Mesenteric fat pad (tissue), 1 donor: ENCODE results near the gene COPZ1. TPM values are rescaled to one million over a fixed set of nuclear protein-coding genes. Genes with fewer than 3 reads are reported as not detected.
A peak's percentile ranks its signal among the peaks of the same experiment; 100 is the strongest.
"Not testable (repeated sequence)": the region's sequence is repeated elsewhere in the genome, so short reads cannot be mapped to it uniquely, and the experiment has no call there.

Source experiments
- DNase-seq: peaks from one replicate; pipeline ENCODE4 v3.0.0-alpha.2; 2020; ENCODE audit warnings: low spot score
- long read RNA-seq: library from polyadenylated mRNA; unstranded; transcript quantifications from one replicate; pipeline ENCODE4 v2.0.0, GENCODE V29; 2020
- total RNA-seq: library from RNA; stranded (reverse); fragmentation: NEBNext Ultra II Directional; extraction: Animal tissue kit (Norgen Biotek cat#: 25700); gene quantifications from one replicate; pipeline ENCODE4 v1.2.1, GENCODE V29; 2021
- donor health status: DM: yes; HTN: yes; CAD: no.

Gene COPZ1, protein sequence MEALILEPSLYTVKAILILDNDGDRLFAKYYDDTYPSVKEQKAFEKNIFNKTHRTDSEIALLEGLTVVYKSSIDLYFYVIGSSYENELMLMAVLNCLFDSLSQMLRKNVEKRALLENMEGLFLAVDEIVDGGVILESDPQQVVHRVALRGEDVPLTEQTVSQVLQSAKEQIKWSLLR
- total RNA-seq = 93.8 TPM
- long read RNA-seq, transcript COPZ1-201 (9 exons, 1,897 nt) = major isoform, 102 of 124 reads
- long read RNA-seq, partial matches to known transcripts = 4 of 124 reads
- long read RNA-seq, other reads (novel, unspliced or antisense) = 14 of 124 reads

DNA sequence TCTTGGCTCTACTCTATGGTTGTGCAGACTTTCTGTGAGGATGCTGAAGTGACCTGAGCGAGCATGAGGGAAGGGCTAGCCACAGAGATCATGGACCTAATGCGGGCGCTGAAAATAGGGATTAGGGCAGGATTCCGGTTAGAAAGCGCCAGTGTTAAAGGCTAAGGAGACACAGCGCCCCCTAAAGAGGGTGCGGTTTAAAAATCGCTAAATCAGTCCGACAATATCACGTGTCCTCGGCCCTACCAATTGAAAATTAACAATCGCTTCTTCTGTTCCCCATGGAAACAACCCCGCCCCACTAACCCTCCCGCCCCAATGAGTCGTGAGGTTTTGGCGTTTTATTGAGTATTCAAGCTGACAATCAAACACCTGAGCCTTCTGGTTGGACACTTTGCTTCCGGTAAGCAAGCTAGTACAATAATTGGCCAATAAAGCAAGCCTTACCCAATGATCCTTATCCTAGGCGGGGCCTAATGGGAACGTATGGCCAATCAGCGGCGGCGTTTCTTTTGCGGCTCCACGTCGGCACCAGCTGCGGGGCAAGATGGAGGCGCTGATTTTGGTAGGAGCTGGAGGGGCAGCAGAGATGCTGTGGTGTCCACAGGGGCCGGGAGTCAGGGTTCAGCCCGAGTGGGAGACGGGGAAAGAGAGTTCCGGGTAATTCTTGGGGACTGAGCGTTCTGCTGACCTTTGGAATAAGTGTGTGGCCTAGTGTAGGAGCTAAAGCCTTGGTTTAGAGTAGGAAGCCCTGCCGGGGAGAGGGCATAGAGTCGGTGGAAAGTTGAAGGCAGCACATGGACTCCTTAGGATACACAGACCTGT is at the start of gene COPZ1:
Gene COPZ1, plus strand, starts transcription at position 515 of the 825 bp plus-strand sequence. Its CDS starts 33 bp downstream, at position 548.
- peak; percentile 95 for DNase-seq

DNA sequence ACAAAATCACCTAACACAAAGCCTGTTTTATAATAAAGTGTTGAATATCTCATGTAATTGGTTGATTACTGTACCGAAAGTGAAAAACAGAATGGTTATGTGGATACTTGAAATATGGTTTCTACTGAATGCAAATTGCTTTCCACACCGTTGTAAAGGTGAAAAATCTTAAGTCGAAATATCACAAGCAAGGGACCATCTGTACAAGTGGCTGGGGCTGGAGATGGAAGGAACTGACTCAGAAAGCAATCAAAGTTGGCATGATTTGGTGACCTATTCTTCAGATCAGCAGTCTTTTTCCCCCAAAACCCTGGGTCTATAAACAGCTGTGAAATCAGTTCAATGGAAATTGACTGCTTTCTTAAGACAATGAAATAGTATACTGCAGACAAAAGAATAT is 48.6 kb upstream of the COPZ1 start:
- DNase-seq = no peak

DNA sequence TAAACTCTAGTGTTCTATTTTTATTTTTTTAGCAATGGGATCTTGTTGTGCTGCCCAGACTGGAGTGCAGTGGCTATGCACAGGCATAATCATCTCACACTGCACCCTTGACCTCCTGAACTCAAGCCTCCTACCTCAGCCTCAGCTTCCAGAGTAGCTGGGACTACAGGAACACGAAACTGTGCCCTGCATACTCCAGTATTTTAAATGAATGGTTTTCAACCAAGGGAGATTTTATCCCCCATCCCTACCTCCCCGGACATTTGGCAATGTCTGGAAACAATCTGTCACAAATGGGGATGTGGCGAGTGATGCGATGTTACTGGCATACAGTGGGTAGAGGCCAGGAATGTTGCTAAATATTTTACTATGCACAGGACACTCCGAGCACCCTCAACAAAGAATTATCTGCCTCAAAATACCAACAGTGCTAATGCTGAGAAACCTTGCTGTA is 47.1 kb upstream of the COPZ1 start:
- no peak for DNase-seq

DNA sequence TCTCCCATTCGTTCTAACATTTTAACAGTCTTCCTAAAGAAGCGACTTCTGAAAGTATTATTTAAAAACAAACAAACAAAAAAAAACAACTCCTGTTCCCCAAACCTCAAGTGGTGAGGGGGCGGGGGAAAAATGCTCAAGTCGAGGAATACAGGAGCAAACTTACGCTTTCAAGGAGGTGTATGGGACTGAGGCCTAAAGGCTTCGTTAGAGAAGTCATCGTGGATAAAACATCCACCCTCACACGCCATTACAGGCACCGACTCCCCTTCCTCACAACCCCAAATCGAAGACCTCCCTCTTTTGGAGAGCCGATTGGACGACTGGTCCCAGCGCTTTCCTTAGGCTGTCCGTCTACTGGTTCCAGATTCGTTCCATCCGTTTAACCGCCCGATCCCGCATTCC is 45.7 kb upstream of the COPZ1 start:
- no peak for DNase-seq

DNA sequence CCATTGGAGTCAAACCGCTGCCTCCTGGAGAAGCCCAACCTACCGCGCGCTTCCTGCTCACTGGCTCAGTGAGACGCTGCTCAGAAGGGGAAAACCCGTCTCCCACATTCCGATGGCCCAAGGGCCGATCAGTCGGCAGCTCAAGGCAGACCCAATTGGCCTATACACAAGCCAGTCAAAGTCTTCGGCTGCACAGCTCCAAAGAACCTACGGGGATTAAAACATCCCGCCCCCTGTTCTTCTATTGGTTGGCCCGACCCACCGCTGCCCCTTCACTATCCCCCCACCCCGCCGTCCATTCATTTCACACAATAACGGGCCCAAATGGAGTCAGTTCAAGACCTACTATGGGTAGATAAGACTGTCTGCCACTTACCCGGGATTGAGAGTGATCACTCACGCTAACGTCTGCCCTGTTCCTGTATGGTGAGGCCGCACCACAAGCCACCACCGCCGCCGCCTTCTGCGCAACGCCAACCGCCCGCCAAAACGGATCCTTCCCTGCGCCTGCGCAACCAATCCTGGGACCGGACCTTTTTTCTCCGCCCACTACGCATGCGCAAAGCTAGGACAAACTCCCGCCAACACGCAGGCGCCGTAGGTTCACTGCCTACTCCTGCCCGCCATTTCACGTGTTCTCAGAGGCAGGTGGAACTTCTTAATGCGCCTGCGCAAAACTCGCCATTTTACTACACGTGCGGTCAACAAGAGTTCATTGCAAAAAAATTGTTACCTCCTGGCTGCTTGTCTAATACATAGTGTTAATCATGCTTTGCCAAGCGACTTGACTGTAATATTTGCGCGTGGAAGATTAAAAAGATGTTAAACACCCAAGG is 45.1 kb upstream of the COPZ1 start, which contains the start of gene CBX5:
Gene CBX5, minus strand, starts transcription at position 491 of the 836 bp plus-strand sequence. CDS start 22,472 bp downstream, outside the sequence.
- peak; percentile 100 for DNase-seq

DNA sequence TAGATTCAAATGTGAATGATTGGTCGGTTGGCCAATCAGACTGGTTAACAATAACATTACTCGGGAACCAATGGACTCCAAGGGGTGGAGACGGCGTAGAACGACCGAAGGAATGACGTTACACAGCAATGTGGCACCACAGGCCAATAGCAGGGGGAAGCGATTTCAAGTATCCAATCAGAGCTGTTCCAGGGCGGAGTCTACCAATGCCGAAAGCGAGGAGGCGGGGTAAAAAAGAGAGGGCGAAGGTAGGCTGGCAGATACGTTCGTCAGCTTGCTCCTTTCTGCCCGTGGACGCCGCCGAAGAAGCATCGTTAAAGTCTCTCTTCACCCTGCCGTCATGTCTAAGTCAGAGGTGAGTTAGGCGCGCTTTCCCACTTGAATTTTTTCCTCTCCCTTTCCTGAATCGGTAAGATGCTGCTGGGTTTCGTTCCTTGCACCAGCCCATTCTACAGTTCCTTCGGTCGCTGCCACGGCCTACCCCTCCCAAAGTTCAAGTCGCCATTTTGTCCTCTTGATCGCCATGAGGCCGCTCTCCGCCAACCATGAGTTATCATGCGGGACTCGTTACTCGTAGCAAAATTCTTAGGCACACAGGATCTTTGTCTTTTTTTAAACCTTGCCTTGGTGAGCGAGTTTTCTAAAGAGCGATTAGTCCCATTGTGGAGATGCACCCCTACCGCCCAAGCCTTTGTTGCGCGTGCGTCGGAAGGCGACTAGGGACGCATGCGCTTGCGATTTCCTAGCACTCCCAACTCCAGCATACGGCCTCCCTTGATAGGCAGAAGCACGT is 44.3 kb upstream of the COPZ1 start, which contains the start of gene HNRNPA1:
Gene HNRNPA1, plus strand, starts transcription at position 259 of the 793 bp plus-strand sequence. Its CDS starts 82 bp downstream, at position 341.
- DNase-seq = peak; percentile 91

DNA sequence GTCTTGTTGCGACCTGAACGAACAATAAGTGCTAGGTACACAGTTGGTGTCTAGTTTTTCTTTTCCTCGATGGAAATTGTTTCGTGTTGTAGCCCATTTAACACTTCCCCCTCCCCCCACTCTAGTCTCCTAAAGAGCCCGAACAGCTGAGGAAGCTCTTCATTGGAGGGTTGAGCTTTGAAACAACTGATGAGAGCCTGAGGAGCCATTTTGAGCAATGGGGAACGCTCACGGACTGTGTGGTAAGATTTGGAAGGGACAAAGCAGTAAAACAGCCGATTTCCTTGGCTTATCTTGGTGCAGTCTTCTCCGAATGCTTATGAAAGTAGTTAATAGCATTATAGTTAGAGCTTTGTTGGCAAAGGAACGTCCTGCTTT is 43.7 kb upstream of the COPZ1 start:
- not testable (repeated sequence) for DNase-seq

DNA sequence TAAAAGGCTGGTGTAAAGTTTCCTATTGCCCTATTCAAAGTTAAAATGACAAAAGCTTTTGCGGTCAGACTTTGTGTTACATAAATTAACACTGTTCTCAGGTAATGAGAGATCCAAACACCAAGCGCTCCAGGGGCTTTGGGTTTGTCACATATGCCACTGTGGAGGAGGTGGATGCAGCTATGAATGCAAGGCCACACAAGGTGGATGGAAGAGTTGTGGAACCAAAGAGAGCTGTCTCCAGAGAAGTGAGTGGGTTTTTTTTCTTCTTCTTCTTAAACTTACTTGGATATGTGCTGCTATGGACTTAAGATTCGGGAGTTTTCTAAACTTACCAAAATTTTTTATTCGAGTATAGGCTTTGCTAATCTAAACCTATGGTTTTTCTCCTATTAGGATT is 43.2 kb upstream of the COPZ1 start:
- DNase-seq = not testable (repeated sequence)

DNA sequence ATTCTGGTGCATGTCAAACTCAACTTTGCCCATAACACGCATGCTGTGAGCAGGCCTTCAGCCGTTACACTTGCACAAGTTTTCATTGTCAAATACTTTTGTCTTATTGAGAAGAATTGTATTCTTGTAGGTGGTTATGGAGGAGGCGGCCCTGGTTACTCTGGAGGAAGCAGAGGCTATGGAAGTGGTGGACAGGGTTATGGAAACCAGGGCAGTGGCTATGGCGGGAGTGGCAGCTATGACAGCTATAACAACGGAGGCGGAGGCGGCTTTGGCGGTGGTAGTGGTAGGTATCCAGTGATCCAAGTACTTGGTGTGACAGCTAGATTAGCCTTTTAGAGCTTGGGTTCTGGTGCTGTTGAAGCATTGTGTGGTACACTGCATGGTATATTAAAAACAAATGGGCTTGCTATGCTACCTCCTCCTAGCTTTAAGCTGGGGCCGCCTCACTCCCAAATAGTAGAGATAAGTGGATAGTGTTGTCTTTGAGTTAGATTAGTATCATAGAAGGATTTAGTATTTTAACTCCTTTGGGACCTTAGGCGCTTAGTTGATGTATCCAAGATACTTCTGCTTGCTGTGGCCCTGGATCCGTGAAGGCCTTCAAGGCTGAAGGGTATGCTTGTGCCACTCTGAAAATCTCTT is 41.9 kb upstream of the COPZ1 start:
- DNase-seq = no peak

DNA sequence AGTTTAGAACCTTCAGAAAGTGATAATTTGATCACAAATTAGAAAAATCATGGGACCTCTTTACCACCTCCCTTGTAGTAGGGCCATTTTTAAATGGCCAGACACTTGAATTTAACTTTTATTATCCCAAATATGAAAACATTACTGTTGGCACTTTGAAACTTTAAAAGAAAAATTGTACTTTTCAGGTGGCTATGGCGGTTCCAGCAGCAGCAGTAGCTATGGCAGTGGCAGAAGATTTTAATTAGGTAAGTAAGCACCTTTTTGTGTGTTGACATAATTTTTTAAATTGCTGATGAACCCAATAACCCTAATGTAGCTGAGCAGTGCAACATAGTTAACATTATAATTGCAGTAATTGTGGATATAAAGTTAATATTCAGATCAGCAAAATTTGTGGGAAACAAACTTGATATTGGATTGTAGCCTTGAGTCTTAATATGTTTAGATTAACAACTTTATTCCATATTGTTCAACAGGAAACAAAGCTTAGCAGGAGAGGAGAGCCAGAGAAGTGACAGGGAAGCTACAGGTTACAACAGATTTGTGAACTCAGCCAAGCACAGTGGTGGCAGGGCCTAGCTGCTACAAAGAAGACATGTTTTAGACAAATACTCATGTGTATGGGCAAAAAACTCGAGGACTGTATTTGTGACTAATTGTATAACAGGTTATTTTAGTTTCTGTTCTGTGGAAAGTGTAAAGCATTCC is 40.7 kb upstream of the COPZ1 start:
- not testable (repeated sequence) for DNase-seq

DNA sequence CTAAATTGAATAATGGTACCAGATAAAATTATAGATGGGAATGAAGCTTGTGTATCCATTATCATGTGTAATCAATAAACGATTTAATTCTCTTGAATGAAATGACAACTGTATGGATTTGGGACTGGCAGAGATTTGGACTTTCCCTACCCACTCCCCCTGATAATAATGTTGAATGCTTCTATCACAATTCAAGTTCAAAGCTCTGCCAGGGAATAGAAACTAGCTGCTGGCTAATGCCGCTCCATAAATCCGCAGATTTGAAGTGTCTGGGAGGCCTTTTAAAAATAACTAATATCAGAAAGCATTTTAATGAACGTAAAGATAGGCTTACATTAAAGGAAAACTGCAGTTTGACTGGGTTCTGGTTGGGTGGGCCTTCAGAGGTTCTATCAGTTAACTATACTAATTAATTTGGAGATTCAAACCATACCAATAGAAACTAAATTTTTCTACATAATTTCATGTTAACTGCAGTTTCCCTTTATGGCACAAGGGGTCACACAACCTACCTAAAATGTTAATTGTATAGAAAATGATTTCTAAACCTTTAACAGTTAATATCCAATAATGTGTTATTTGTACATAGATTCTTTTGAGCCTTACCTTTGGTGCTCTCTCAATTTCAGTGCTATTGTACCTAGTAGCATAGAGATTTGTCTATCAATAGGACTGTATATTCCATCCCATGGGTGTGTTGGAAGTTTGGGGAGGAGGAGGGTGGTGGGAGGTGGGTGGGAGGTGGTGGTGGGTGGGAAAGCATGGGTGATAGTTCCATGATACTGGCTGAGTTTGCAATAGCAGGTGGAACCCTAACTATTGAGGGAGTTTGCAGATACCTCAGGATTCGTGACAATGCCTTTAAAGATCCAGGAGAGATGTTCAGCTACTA is 39.5 kb upstream of the COPZ1 start:
- DNase-seq = no peak

DNA sequence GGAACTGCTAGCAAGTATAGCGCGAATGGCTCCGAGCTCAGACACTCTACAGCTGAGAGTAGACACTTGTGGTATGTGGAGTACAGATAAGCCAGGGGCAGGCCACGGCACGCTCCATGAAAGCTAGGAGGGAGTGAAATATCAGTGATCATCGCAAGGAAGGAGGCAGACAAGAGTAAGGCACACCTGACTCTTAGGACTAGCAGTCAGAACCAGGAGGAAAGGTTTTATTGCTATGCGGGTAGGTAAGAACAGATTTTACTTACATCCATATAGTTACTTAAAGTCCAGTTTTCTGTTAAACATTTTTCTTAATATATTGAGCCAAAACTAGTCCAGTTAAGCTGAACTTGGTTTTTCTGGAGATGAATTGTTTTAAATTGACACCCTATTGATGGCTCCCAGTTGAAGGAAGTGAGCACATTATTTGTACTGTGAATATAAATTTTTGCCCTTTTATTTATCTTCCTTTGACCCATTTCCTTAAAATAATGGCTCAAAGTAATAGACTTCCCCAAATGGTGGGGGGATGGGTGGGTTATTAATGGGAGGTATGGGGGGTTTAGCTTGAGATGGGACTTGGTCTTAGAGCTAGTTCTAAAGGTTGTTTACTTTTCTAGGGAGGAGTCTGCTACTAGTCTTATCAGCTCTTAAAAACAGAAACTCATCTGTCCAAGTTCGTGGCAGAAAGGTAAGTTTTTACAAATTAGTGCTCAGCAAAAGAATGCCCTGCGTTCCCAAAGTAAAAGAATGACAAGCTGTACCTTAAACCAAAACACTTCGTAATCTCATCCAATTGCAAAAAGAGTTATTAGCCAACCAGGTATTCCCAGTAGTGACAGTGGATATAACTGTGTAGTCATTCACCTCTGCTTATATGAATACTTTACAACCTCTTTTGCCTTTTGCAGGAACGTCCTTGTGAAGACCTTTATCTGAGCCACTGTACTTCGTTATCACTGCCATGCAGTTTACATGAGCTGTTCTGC is 38.6 kb upstream of the COPZ1 start:
- DNase-seq = no peak

DNA sequence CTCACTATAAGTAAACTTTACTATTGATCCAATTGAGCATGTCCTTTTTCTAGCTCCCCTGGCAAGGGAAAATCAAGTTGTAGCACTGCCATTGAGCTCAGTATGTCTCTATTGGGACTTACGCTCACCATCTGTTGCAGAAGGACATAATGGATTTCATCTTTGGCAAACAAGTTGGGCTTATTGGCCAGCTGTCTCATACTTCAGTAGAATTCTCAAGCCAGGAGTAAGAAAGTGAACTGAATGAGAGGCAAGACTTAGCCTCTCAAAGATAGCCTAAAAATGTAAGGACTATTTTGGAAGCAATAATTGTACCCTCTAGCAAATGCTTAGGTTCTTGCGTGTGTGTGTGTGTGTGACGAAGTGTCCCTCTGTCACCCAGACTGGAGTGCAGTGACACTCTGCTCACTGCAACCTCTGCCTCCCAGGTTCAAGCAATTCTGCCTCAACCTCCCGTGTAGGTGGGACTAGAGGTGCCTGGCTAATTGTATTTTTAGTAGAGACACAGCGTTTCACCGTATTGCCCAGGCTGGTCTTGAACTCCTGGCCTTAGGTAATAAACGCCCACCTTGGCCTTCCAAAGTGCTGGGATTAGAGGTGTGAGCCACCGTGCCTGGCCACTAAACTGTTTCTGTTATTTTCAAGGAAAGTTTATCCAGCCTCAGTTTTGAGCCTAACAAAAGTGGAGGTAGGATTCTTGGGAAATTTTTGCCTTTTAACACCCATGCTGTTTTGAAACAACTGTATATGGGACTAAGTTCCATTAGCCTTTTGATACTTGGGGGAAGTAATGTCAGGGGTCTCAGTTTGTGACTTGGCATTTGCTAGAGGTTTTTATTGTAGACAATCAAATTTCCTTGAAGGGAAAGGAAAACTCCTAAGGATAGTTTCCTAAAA is 37.4 kb upstream of the COPZ1 start:
- DNase-seq = no peak

DNA sequence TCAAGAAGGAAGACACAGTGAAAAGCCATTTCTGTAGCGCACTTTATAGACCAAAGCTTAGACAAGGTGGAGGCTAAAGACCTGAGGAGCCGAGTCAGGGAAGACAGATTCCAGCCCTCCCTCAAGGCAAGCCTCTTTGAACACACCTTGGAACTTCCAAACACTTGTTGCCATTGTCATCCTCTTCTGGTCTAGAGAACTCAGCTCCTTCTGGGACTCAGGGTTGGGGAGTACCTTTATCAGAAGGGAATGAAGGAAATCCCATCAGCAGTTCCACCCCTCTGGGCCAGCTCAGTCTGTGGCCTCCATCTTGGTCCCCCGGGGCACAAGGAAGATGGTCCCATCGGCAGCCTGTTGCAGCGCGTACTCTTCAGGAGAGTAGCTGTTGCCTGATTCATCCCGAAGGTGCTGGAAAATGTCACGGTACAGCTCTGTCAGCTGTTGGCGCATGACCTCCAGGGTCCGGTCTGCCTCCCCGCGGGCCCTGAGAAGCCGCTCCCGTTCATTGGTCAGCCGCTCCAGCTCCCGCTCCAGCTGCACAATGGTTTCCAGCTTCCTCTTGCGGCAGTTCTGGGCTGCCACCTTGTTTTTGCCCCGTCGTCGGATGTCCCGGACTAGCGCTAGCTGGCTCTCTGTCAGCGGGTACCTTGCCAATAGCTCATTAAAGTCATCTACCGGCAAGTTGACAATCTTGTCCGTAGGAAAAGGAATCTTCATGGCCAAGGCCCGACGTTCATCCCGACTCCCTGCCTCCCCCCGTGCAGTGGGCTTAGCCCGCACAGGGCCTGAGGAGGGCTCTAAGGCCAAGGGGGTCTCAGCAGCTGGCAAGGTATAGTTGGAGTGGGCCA is 32.6 kb upstream of the COPZ1 start:
- DNase-seq = peak; percentile 78

DNA sequence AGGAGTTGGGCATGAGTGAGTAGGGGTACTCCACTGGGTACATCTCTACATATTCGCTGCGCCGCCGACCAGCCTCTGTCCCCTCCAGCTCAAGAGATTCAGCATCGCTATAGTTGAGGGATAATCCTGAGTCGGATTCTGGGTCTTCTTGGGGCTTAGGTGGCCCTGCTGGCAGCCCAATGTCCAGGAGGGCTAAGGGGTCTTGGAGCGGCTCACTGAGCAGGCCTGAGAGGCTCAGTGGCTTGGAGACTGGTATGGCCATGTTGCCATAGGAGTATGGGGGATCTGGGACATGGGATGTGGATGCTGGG is 32.0 kb upstream of the COPZ1 start:
- peak; percentile 64 for DNase-seq
